ENCODE measurements around the gene KLHL29.

- TF ChIP-seq TEAD4 (IDR thresholded peaks at IDR 0.05) (no peak), CREB1 (IDR thresholded peaks at IDR 0.05; ENCODE audit: low read depth) (no peak), FOXM1 (IDR thresholded peaks at IDR 0.05; ENCODE audit: borderline replicate concordance, low read depth) (no peak), REST (IDR thresholded peaks at IDR 0.05; ENCODE audit: low read depth) (no peak), MAX (IDR thresholded peaks at IDR 0.05) (no peak), USF1 (IDR thresholded peaks at IDR 0.05) (no peak), TAF1 (IDR thresholded peaks at IDR 0.05; ENCODE audit: low read depth) (no peak), RAD21 (IDR thresholded peaks at IDR 0.05; ENCODE audit: low read depth) (no peak), CEBPB (IDR thresholded peaks at IDR 0.05) (no peak), YY1 (IDR thresholded peaks at IDR 0.05; ENCODE audit: low read depth) (no peak), EGR1 (IDR thresholded peaks at IDR 0.05) (no peak)
Measured at GRCh38 chr2:23561544-23561943, 176.6 kb downstream of the KLHL29 start.

All from Ishikawa (cell line).